GM12874 (cell line): ENCODE results near the gene ERCC6L2.

Source experiments
- TF ChIP-seq, protein P1 (sequence below): IDR thresholded peaks from 2 replicates; pipeline ENCODE4 v1.5.1; 2011; ENCODE audit warnings: low read depth, mild to moderate bottlenecking, control low read depth, low read length, moderate library complexity; ENCODE audit not compliant: insufficient read depth

ERCC6L2 gene

GRCh38 chr9:95880021-95880690 is 4.7 kb downstream of the ERCC6L2 start:
- TF ChIP-seq, protein P1, sequence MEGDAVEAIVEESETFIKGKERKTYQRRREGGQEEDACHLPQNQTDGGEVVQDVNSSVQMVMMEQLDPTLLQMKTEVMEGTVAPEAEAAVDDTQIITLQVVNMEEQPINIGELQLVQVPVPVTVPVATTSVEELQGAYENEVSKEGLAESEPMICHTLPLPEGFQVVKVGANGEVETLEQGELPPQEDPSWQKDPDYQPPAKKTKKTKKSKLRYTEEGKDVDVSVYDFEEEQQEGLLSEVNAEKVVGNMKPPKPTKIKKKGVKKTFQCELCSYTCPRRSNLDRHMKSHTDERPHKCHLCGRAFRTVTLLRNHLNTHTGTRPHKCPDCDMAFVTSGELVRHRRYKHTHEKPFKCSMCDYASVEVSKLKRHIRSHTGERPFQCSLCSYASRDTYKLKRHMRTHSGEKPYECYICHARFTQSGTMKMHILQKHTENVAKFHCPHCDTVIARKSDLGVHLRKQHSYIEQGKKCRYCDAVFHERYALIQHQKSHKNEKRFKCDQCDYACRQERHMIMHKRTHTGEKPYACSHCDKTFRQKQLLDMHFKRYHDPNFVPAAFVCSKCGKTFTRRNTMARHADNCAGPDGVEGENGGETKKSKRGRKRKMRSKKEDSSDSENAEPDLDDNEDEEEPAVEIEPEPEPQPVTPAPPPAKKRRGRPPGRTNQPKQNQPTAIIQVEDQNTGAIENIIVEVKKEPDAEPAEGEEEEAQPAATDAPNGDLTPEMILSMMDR: no peak

- TF ChIP-seq, protein P1: no peak
These were observed 12.5 kb downstream of the ERCC6L2 start for GRCh38 chr9:95887926-95888497.

- TF ChIP-seq, protein P1: no peak
These were observed 15.1 kb downstream of the ERCC6L2 start for GRCh38 chr9:95890594-95890993.

GRCh38 chr9:95891067-95891671 is 15.7 kb downstream of the ERCC6L2 start:
- TF ChIP-seq, protein P1: no peak

GRCh38 chr9:95892690-95893089 is 17.2 kb downstream of the ERCC6L2 start:
- TF ChIP-seq, protein P1: no peak

GRCh38 chr9:95896580-95896979 is 21.1 kb downstream of the ERCC6L2 start:
- TF ChIP-seq, protein P1: no peak

GRCh38 chr9:95901506-95901905 is 26.0 kb downstream of the ERCC6L2 start:
- TF ChIP-seq, protein P1: no peak
